ENCODE measurements around the gene NUTF2.
"Not testable (repeated sequence)": the region's sequence is repeated elsewhere in the genome, so short reads cannot be mapped to it uniquely, and the experiment has no call there.

The NUTF2 gene

DNA sequence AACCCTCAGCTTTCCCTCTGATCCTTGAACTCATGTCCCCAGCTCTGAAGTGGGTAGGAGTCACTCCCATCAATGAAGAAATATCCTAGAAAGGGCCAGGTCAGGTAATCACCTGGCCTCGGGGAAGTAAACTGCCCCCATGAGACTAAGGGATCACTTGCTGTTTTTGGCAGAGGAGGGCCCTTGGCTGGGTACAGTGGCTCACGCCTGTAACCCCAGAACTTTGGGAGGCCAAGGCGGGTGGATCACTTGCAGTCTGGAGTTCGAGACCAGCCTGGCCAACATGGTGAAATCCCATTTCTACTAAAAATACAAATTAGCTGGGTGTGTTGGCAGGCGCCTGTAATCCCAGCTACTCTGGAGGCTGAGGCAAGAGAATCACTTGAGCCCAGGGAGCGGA is 17.3 kb downstream of the NUTF2 start:
- DNase-seq (ENCODE audit: low read depth in 2 of 2), result not testable (repeated sequence)

DNA sequence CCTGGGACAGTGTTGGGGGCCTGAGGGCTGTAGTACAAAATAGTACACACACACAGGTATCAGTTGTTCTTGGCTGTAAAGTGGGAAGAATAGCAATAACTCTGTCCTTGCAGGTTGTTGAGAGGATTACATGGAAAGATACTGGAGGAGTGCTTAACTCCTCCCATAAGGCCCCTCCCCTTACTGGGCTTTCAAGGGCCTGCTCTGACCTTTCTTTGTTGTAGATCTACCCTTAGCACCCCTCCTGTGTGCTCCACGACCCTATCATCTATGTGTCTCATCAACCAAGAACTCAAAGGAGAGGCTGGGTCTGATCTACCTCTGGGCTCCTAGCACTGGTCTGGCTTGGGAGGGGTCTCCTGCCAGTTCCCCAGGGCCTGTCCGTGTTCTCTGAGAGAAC is 17.9 kb downstream of the NUTF2 start:
- no peak for DNase-seq (ENCODE audit: low read depth in 2 of 2)

DNA sequence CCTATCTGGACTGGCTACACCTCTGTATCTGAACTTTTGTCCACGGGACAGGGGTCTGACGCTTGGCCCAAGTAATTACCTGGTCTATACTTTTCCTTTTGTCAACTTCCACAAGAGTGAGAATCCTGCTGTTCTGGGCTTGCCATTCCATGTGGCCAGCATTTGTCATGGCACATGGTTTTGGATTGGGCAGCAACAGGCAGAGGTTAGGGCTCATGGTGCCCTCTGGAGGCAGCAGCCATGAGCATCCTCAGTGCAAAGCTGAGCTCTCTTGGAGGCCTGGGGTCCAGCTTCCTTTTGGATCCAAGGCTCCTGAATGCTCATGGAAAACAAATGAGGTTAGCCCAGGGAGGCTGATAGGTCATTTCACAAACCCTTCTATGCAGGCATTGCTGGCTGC is 18.6 kb downstream of the NUTF2 start:
- no peak for DNase-seq (ENCODE audit: low read depth in 2 of 2)

GRCh38 chr16:67868290-67868689 is 21.6 kb downstream of the NUTF2 start:
- no peak for DNase-seq (ENCODE audit: low read depth in 2 of 2)

GRCh38 chr16:67869653-67870052 is 22.9 kb downstream of the NUTF2 start:
- DNase-seq (ENCODE audit: low read depth in 2 of 2), result no peak

GRCh38 chr16:67871256-67871655 is 24.5 kb downstream of the NUTF2 start:
- no peak for DNase-seq (ENCODE audit: low read depth in 2 of 2)

- DNase-seq (ENCODE audit: low read depth in 2 of 2), result no peak
Measured at GRCh38 chr16:67872131-67872630, 25.4 kb downstream of the NUTF2 start.

- peak; percentile 69 to 84 for DNase-seq (ENCODE audit: low read depth in 2 of 2)
Measured at GRCh38 chr16:67872631-67873434, 26.1 kb downstream of the NUTF2 start, which contains the start of gene EDC4. Gene EDC4, plus strand, starts transcription at chr16:67873052. Its CDS starts 210 bp downstream, at chr16:67873262.

GRCh38 chr16:67873435-67874370 is 27.0 kb downstream of the NUTF2 start:
- DNase-seq (ENCODE audit: low read depth in 2 of 2), result no peak

GRCh38 chr16:67874372-67874771 is 27.6 kb downstream of the NUTF2 start:
- no peak for DNase-seq (ENCODE audit: low read depth in 2 of 2)

- no peak for DNase-seq (ENCODE audit: low read depth in 2 of 2)
Measured at GRCh38 chr16:67877064-67877463, 30.3 kb downstream of the NUTF2 start.

DNA sequence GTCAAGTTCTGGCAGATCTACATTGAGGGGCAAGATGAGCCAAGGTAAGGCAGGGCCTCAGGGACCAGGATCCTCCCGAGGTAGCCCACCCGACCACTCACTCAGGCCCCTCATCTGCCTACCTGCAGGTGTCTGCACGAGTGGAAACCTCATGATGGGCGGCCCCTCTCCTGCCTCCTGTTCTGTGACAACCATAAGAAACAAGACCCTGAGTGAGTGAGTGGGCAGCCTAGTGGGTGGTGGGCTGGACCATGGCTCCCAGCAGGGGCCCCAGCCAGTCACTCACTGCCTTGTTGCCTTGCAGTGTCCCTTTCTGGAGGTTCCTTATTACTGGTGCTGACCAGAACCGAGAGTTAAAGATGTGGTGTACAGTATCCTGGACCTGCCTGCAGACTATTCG is 31.5 kb downstream of the NUTF2 start:
- no peak for DNase-seq (ENCODE audit: low read depth in 2 of 2)

DNA sequence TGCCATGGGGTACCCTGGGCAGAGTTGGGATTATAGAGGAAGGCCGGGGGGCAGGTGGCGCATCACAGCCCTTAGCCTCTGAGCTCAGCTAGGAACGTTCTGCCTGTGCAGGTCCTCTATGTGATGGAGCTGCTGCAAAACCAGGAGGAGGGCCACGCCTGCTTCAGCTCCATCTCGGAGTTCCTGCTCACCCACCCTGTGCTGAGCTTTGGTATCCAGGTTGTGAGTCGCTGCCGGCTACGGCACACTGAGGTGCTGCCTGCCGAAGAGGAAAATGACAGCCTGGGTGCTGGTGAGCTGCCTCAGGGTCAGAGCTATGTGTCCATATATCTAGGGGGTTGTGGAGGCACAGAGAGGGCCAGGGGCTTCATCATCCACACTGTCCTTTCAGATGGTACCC is 32.1 kb downstream of the NUTF2 start:
- no peak for DNase-seq (ENCODE audit: low read depth in 2 of 2)

DNA sequence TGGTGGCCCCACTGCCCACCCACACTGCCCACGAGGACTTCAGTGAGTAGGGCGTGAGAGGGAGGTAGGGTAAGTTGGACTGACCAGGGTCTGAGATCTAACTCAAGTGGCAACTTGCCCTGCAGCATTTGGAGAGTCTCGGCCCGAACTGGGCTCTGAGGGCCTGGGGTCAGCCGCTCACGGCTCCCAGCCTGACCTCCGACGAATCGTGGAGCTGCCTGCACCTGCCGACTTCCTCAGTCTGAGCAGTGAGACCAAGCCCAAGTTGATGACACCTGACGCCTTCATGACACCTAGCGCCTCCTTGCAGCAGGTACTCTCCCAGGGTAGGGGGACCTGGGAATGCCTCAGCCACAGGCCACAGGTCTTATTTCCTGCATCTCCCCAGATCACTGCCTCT is 32.7 kb downstream of the NUTF2 start:
- DNase-seq (ENCODE audit: low read depth in 2 of 2), result no peak

- no peak for DNase-seq (ENCODE audit: low read depth in 2 of 2)
Measured at GRCh38 chr16:67879936-67880335, 33.2 kb downstream of the NUTF2 start.

- no peak for DNase-seq (ENCODE audit: low read depth in 2 of 2)
Measured at GRCh38 chr16:67880584-67880983, 33.9 kb downstream of the NUTF2 start.

DNA sequence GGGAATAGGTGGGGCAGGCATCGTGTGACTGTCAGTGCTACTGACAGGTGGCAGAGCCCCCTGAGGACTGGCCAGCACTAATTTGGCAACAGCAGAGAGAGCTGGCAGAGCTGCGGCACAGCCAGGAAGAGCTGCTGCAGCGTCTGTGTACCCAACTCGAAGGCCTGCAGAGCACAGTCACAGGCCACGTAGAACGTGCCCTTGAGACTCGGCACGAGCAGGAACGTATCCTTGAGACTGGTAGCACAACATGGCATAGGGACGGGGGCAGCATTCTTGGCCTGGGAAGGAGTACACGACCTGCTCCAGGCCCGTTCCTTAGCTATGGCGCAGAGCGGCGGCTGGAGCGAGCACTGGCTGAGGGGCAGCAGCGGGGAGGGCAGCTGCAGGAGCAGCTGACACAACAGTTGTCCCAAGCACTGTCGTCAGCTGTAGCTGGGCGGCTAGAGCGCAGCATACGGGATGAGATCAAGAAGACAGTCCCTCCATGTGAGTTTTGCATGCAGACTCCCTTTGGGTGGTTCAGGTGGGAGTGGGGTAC is 35.0 kb downstream of the NUTF2 start:
- no peak for DNase-seq (ENCODE audit: low read depth in 2 of 2)

GRCh38 chr16:67882374-67883145 is 35.8 kb downstream of the NUTF2 start:
- no peak for DNase-seq (ENCODE audit: low read depth in 2 of 2)

DNA sequence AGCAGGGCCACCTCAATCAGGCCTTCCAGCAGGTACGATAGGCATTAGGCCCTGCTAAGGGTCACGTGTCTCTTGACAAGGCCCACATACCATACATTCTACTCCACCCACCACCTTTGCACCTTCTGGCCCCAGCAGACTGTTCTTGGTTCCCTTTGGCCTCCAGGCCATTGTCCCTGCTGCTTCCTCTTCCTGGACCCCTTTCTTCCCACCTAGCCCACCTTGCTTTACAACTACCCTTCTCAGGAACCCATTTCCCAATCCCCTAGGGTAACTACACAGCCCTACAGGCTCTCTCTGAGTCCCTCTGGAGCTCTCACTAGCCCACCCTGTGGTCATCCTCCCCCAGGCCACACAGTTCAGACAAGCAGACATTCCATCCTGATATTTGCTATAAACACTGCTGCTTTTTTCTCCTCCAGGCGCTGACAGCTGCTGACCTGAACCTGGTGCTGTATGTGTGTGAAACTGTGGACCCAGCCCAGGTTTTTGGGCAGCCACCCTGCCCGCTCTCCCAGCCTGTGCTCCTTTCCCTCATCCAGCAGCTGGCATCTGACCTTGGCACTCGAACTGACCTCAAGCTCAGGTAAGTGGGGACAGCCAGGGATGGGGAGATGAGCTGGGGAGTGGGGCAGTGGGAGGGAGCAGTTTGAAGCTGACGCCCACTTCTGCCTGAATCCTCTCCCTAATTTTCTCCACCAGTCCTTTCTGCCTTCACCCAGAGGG is 36.6 kb downstream of the NUTF2 start:
- DNase-seq (ENCODE audit: low read depth in 2 of 2), result no peak

DNA sequence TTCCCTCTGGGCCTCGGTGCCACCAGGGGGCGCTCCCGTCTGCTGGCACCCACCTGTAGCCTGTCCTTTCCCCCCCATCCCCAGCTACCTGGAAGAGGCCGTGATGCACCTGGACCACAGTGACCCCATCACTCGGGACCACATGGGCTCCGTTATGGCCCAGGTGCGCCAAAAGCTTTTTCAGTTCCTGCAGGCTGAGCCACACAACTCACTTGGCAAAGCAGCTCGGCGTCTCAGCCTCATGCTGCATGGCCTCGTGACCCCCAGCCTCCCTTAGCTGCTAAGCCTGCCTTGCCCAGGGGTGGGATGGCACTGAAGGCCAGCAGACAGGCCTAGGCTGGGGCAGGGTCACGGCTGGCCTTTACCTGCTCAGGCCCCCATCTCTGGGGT is 37.1 kb downstream of the NUTF2 start:
- DNase-seq (ENCODE audit: low read depth in 2 of 2), result peak; percentile 48 to 70

DNA sequence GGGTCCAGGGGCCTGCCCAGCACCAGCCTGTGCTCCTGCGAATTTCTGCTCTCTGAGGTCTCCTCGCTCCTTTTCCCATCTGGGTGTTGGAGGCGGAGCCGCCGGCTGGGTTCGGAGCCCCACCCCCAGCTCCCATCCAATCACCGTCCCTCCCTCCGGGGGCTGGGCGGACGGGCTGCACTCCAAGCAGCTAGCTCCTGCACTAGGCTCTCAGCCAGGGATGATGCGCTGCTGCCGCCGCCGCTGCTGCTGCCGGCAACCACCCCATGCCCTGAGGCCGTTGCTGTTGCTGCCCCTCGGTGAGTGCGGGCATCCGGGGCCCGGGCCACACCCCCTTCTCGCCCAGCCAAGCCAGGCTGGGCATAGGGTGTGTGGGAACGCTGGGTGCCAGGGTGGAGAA is 38.0 kb downstream of the NUTF2 start, which contains the start of gene NRN1L:
NRN1L (plus strand) TSS at position 202 of the 400 bp plus-strand sequence; CDS start at position 221, 19 bp downstream.
- no peak for DNase-seq (ENCODE audit: low read depth in 2 of 2)
